HG03457 (cell line): ENCODE results near the gene DHX9.

Experiments
- ATAC-seq: cut with Tn5 transposase; IDR thresholded peaks from one replicate; pipeline ENCODE4 v1.9.1; 2021; ENCODE audit warnings: moderate number of reproducible peaks; ENCODE audit not compliant: unreplicated experiment

DHX9 gene

DNA sequence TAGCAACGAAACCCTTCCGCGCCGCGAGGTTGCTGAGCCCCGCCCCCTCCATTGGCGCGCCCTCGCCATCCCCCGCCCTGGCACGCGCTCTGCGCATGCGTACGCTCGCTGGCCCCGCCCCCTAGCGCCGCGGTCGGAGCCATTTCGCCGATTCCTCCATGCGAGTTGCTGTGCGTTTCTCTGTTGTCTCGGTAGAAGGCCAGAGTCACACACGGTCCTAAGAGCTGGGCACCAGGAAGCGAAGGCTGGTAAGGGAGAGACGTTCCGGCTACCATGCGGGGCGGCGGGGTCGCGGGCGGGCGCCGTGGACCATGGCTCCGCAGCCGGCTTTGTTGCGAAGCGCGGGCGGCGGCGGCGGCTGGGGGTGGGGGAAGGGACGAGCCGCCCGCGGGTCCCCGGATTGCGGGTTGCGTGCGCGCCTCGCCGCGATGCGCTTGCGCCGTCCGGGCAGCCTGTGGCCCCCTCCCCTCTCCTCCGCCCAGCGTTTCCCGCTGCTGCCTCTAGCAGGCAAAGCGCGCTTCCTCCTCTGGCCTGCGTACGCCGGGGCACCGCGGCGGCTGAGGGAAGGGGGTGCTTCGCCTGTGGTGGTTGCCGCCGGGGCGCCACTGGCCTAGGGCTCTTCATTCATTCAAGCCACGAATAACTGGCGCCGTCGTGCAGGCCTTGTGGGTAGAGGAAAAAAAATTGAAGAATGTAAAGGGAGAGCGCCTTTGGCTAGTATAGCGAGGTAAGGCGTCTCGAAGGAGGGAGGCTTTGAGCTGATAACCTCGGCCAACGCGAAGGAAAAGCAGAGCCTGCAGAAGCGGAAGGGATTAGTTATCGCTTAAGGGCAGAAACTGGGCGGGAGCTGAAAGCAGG lies at the start of gene DHX9:
Gene DHX9 (plus strand): TSS at position 139 of the 858 bp plus-strand sequence. CDS start 3,220 bp downstream, outside the sequence.
- ATAC-seq = peak; percentile 77

- ATAC-seq = no peak
Measured at GRCh38 chr1:182791281-182792179, 47.6 kb upstream of the DHX9 start.

DNA sequence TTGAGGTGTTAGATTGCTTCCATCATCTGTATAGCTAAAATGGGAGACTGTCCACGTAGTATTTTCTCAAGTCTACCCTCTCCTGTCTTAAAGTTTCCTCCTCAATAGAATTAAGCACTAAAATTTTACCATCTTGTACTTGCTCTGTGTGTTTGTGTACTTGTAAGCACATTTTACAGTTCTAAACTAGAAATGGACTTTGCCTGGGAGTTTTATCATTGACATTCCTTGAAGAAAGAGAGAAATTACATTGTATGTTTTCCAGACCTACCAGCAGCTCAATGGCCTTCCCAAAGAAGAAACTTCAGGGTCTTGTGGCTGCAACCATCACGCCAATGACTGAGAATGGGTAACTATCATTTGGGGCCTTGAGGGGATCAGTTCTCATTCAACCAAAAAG lies 45.1 kb upstream of the DHX9 start:
- ATAC-seq = no peak

- no peak for ATAC-seq
Measured at GRCh38 chr1:182794676-182795201, 44.4 kb upstream of the DHX9 start.

- no peak for ATAC-seq
Measured at GRCh38 chr1:182795563-182796228, 43.5 kb upstream of the DHX9 start.

GRCh38 chr1:182802006-182802803 lies 36.9 kb upstream of the DHX9 start:
- ATAC-seq = no peak

GRCh38 chr1:182803846-182804245 lies 35.3 kb upstream of the DHX9 start:
- ATAC-seq = no peak

DNA sequence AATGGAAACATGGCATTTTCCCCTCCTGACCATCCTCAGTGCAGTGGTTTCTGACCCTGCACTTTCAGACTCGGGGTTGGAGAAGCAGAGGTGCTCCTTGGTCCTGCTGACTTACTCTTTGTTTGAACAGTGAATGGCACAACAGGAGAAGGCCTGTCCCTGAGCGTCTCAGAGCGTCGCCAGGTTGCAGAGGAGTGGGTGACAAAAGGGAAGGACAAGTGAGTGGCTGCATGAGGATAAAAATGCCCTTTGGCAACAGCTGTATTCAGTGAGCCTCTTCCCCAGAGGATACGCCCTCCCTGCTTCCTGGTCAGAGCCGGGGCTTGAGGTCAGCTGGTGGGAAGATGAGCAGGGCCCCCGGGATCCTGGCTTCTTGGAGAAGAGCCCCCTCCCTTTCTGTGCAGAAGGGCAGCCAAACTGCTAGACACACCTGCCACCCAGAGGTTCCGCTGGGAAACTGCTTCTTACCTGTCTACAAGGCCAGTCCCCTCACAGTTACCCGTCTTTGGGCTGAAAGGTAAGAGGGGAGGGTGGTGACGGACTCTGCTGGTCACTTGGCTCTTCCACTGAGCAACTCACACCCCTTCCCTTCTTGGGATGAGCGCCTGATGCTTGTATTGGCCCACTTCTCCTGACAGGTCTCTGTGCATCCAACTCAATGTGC lies 33.0 kb upstream of the DHX9 start:
- no peak for ATAC-seq

DNA sequence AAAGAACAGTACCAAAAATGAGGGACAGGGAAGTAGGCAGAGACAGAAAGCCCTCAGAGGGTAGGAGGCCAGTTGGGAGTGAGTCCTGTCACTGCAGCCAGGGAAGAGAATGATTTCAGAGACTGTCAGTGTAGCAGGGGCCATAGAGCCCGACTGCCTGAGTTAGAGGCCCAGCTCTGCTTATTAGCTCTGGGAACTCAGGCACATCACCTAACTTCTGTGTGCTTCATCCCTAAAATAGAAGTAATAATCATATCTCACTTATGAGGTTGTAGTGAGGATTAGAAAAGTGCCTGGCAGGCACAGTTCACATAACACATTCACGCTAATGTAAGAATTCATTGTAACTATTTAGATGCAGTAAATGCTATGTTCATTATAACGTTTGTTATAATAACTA lies 31.2 kb upstream of the DHX9 start:
- no peak for ATAC-seq

DNA sequence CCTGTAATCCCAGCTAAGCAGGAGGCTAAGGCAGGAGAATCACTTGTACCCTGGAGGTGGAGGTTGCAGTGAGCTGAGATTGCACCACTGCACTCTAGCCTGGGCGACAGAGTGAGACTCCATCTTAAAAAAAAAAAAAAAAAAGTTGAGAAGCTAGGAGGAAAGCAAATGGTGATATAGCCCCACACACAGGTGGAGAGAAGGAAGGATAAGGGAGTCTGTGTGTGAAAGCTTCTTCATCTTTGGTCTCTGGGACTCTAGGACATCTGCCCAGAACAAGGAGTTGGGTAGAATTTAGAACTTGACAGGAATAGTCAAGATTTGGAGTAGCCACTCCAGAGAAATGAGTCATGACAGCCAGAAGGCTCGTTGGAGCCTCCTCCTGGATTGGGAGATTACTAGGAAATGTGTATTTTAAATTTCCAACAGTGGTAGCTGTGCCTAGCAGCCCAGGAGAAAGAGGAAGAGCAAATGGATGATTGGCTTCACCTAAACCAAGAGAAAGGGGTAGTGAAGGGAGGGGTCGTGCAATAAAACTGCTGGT lies 29.7 kb upstream of the DHX9 start:
- ATAC-seq = no peak

DNA sequence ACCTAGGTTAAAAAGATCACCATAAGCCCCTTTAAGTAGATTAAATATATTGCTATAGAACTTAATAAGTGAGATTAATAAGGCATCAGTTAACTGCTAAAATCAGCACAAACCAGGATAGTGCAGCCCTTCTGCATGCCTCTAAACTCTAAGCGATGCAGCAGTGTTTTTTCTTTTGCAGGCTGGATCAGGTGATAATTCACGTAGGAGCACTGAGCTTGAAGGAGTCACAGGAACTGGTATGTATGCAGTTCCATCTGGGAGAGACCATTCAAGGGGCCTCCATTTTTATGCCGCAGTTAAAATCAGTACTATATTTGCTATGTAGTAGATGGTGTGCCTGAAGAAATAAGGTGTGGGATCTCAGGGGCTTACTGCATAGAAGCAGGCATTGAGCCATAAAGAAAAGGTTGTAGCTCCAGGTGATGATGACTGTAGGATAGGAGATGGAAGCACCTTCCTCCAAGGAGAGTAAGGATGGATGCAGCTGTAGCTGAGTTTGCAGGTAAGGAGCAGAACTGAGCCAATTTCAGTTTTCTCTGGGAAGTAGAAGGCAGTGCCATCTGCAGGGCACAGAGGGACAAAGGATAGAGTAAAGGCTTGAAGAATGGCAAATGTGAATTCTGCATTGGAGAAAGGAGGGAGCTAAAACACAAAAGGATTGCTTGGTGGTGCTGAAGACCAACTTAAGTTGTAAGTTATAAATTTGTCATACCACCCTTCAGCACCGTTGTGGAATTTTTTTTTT lies 27.0 kb upstream of the DHX9 start:
- ATAC-seq = no peak

DNA sequence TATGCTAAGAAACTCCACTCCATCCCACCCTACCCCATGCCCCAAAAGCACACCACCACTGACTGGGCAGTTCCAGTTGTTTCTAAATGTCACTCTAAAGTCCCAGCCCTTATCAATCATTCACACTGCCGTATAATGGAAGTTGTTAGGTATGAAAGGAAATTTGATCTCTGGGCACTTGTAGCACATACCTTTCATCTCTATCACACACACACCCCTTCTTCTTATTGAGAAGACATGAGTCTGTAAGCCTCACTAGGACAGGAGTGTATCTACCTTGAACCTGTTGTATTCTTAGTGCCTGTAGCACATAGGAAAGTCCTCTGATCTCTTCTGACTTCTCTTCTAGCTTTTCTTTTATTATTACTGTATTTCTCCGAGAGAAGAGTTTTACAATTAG lies 22.3 kb upstream of the DHX9 start:
- ATAC-seq = no peak

DNA sequence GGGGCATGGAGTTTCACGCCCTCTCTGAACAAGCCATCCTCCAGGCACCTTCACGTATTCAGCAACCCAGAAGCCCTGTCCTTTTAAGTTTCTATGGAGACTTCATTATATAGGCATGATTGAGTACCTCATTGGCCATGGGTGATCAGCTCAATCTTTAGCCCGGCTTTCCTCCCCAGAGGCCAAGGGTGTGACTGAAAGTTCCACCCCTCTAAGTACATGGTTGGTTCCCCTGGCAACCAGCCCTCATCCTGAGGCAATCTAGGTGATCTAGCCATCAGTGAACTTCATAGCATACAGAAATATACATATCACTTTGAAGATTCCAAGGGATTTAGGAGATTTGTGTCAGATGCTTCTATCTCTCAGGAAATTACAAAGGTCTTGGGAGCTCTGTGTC lies 21.3 kb upstream of the DHX9 start:
- no peak for ATAC-seq

DNA sequence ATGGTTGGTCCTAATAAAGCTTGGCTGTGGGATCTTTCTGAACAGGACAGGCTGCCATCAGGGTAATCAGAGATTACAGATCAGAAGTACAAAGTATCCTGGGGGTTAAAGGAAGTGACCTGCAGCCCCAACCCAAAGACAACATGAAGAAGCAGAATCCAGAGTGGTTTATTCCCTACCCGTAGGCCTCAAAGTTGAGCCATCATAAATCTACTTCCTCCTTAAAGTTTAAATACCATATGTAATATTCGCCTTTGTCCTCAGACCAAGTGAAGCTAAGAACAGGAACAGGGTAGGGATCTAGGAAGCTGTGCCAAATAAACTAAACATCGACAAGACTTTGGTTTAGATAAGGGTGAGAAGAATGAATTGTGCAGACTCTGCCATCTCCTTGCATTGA lies 15.9 kb upstream of the DHX9 start:
- ATAC-seq = no peak

GRCh38 chr1:182826892-182827291 lies 12.3 kb upstream of the DHX9 start:
- no peak for ATAC-seq

DNA sequence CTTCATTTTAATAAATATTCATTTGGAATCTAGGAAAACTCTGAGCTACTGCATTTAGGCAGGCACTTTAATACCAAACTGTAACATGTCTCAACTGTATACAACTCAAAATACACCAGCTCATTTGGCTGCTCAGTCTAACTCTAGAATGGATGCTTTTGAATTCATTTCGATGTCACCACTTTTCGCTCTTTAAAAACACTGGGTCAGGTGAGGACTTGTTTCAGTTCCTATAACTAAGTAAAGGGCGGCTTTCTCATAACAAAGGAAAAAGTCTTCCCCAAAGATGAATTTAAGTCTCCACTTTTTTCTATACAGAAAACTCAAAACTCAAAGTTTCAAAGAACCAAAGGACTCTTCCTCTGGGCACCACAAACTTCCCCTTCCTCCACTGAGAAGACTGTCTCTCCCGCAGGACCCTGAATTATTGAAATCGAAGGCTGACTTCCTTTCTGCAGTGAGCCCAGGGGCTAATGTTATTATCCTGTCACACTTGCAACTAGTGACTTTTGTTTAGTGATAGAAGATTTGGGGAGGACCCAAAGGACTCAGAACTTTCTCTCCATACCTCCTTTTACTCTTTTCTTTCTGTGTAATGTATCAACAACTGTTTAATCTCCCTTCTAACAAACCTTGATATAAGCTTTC lies 9.7 kb upstream of the DHX9 start:
- no peak for ATAC-seq

GRCh38 chr1:182833271-182833670 lies 5.9 kb upstream of the DHX9 start:
- ATAC-seq = no peak

DNA sequence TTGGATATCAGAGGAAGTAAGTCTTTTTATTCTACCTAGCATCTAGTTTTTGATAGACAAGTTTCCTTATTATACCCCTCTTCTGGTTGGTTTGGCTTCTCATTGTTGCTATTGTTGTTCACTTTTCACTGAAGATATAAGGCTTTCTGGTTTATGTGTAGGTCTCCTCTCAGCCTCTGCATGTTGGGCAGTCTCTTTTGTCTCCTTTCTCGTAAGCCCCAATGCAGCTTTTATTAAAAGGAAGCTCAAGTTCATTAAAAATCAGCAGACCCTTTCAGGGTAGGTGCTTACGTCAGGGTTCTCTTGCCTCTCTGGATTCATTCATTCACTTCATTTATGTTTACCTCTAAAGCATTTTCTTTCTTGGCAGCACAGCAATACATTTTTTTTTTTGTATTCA lies 4.8 kb upstream of the DHX9 start:
- ATAC-seq = no peak
